ENCODE measurements around the gene GAPDHS.

The GAPDHS gene

GRCh38 chr19:35510626-35510964 is 22.7 kb upstream of the GAPDHS start:
- no peak for DNase-seq (ENCODE audit: low read depth in 2 of 2)

GRCh38 chr19:35511337-35511736 is 21.9 kb upstream of the GAPDHS start:
- DNase-seq (ENCODE audit: low read depth in 2 of 2): no peak

- DNase-seq (ENCODE audit: low read depth in 2 of 2): no peak
These were observed 20.2 kb upstream of the GAPDHS start for GRCh38 chr19:35512831-35513627.

GRCh38 chr19:35513628-35514281 is 19.5 kb upstream of the GAPDHS start, which contains the start of gene DMKN:
TSS of gene DMKN (minus strand) at chr19:35513649. CDS start at chr19:35513475, 174 bp downstream.
- no peak for DNase-seq (ENCODE audit: low read depth in 2 of 2)

DNA sequence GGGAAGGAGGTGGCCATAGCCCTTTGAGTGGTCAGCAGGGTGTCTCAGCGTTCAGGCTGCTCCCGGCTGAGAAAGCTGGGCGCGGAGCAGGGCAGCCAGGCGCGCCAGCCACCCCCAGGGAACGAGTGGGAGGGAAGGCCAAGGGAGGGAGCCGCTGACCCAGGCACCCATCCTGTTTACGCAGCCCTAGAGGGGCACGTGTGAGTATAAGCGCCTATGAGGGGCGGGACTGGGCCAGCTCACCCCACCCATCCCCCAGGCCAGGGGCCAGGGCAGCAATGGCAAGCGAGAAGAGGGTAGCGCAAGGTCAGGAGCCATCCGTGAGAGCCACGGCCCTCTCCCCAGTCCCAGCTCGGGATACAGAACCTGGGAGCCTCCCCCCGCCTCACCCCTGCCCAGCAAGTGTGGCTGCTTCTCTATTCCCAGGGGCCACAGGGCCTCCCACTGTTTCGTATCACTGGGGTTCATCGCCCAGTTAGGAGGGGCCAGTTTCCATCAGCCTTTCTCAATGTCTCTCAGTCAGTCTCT is 18.9 kb upstream of the GAPDHS start:
- no peak for DNase-seq (ENCODE audit: low read depth in 2 of 2)

DNA sequence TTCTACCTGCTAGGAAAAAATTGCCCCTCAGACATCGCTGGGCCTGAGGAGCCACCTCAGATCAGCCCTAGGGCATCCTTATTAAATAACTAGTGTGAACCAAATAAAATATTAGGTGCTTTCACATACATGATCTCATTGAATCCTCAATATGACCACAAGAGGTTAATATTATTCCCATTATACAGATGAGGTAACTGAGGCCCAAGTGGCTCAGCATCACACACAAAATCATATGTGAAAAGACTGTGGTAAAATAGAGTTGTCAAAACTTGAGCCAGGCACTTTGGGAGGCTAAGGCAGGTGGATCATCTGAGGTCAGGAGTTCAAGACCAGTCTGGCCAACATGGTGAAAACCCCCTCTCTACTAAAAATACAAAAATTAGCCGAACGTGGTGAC is 16.9 kb upstream of the GAPDHS start:
- no peak for DNase-seq (ENCODE audit: low read depth in 2 of 2)

- no peak for DNase-seq (ENCODE audit: low read depth in 2 of 2)
These were observed 15.9 kb upstream of the GAPDHS start for GRCh38 chr19:35517342-35517741.

- DNase-seq (ENCODE audit: low read depth in 2 of 2): no peak
These were observed 14.9 kb upstream of the GAPDHS start for GRCh38 chr19:35518313-35518712.

- DNase-seq (ENCODE audit: low read depth in 2 of 2): no peak
These were observed 14.0 kb upstream of the GAPDHS start for GRCh38 chr19:35519291-35519690.

DNA sequence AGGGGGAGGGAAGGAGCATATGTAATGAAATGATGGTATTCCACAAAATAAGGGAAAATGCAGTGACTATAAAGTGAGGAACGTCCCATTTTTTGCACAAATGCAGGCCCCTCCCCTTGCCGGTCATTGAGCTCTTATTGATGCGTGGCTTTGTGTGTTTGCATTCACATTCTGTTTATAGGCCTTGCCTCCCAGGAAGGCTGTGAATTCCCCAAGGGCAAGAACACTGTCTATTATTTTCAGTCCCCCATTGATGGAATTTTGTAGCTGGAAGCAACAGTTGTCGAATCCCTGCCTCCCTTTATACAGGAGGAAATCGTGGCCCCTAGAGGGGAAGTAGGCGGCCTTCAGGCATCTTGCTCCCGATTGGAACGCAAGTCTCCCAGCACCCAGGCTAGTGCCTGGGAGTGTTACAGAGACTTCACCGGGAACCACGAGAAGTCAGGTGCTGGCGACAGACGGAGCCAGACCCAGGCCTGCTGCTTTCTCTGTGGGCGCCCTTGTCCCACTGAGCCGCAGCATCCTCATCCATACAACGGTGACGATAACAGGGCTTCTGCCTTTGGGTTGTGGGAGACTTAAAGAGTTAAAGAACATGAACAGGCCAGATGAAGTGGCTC is 12.0 kb upstream of the GAPDHS start:
- no peak for DNase-seq (ENCODE audit: low read depth in 2 of 2)

DNA sequence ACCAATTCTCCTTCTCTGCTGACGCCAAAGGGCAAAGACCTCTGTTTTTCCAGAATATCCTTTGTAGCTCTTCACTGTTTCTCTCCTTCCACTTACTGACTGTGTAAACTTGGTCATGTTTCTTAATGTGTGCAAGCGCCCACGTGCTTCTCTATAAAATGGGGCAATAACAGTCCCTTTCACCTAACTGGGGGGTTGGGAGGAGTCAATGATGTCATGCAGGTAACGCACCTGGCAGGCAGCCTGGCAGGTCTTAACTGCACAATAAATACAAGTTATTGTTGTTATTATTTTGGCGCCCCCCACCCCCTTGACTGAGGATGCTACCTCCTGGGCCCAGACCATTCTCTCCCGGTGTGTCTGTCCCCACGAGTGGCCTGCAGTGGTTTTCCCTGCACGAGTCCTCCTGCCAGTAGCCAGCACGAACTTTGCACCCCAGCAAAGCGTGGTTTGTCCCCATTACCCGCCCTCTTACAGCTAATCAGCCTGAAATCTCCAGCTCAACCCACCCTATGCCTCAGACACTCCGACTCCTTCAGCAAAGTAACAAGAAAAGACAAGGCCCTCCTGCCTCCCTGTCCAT is 10.4 kb upstream of the GAPDHS start:
- no peak for DNase-seq (ENCODE audit: low read depth in 2 of 2)

DNA sequence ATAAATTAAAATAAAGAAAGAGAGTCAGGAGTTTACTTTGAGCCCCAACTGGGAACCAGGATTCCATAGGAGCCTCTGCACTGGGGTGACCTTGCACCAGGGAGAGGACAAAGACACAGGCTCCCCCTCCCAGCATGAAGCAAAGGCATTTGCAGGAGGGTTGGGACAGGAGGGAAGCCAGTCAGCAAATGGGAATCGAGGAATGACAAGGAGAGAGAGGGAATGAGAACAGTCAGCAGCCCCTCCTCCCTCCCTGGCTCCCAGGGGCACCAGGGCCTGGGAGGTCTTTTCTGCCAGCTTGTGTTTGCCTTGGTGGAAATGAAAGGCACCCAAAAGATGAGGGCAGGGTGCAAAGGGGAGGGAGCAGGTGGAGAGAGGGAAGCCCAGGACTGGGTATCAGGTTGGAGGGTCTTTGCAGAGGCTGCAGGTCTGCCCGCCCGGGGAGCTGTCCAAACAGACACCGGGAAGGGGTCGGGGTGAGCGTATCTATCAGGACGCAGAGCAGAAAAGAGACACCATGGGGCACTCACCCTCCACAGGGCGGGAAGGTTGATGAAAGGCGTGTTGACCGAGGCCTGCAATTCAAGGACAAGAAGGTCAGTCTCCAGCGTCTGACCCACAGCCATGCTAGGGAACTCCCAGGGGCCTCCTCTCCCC is 8.9 kb upstream of the GAPDHS start:
- no peak for DNase-seq (ENCODE audit: low read depth in 2 of 2)

DNA sequence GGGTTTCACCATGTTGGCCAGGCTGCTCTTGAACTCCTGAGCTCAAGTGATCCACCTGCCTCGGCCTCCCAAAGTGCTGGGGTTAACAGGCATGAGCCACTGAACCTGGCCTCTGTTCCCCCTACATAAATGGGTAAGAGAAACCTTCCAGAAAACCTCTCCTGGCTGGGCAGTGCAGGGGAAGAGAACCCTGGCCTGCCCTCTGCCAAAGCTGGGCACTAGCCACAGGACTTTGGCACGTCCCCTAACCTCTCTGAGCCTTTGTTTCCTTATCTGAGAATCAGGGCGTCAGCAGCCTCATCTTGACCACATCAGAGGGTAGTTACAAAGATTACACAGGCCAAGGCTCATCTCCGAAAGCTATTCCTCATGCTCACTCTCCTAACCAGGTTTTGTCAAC is 7.4 kb upstream of the GAPDHS start:
- DNase-seq (ENCODE audit: low read depth in 2 of 2): no peak

DNA sequence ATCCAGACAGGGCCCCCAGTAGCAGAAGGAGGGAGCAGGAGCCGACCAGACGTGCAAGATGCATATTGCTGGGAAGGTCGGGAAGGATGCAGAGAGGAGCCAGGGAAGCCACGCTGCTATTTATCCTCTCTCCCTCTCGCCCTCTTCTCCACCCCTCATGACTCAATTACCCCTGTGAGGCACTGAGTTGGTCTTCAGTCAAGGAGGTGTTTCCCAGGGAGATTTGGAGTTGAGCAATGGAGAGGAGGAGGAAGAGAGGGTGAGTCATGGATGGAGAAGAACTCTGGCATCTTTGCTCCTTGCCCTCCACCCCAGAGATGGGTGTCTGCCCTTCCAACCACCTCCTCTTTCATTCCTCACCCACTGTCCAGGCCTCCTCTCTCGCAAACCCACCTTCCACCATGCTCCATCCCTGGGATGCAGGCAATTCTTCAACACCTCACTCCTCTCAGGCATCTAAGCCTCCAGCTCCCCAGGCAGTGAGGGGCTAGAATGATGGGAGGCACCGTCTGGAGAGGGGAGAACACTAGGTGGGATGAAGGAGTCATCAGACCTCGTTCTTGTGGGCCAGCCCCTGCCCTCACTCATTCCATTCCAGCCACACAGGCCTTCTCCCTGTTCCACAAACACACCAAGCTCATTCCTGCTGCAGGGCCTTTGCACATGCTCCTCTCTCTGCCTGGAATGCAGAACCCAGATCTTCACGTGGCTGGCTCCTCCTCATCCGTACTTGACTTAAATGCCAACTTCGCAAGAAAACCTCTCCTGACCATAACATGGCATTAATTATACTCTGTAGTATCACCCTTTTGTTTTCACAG is 4.8 kb upstream of the GAPDHS start, which contains the start of gene SBSN:
Gene SBSN (minus strand): TSS at position 94 of the 821 bp plus-strand sequence. CDS start 30 bp downstream, at position 64.
- DNase-seq (ENCODE audit: low read depth in 2 of 2): no peak

- no peak for DNase-seq (ENCODE audit: low read depth in 2 of 2)
These were observed 3.7 kb upstream of the GAPDHS start for GRCh38 chr19:35529241-35530218.

DNA sequence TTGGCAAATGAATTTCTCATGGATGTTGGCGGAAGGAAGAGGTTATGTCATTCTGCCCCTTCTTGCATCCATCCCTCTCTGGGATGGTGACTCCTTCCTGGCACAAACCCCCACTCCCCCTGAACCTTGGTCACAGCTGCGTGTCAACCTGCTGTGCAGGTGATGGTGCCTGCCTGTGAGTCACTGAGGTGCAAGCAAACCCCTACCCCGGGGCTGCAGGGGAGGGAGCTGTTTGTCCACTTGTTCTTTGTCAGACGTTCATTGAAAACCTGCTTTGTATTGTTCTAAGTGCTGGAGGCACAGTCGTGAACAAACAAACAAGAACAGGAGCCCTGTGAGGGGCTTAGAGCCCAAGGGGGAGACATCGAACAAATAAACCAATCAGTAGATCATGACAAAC is 2.0 kb upstream of the GAPDHS start:
- DNase-seq (ENCODE audit: low read depth in 2 of 2): no peak

- DNase-seq (ENCODE audit: low read depth in 2 of 2): peak in 1 of 2 donors; percentile 29
These were observed 651 bp downstream of the GAPDHS start for GRCh38 chr19:35533822-35534392.

DNA sequence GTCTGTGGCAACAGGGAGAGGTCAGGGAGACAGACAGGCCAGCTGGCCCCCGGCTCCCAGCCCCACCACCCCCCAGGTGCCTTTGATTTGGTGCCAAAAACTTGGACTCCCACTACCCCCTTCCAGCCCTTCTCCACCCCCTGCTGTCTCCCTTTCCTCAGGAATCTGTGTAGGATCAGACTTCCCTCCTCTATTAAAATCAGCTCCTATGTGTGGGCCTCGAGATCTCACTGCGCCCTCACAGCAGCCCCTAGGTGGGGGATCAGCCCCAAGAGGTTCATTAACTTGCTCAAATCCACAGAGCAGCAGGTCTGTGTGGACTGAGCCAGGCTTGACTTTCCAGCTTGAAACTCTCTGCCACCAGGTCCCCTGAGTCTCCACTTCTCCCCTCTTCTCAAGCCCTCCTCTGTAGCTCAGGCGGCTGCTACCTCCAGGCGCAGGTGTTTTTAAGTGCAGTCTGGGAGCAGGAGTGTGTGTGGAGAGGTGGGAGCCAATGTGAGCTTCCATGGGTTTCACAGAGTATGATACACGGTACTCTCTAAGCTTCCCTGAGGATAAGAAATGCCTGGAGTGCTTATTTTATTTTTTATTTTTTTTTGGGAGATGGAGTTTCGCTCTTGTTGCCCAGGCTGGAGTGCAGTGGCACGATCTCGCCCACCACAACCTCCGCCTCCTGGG is 1.7 kb downstream of the GAPDHS start:
- no peak for DNase-seq (ENCODE audit: low read depth in 2 of 2)

DNA sequence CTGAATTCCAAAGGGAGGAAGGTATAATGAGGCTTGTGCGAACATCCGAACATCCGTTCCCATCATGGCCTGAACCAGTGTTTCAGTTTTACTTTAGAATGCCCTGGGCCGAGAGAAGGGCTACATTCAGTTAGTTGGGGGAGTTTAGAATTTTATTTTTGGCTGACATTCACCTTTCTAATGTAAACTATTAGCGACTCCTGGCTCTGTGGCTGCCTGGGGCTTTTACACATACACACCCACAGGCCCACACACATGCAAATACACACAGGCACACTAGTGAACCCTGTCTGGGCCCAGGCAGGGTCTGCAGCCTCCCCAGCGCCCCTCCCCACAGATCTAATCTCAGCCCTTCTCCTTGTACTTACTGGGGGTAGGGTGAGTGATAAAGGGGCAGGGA is 6.1 kb downstream of the GAPDHS start:
- DNase-seq (ENCODE audit: low read depth in 2 of 2): no peak
